Nucleus accumbens (tissue), 56 donors: ENCODE measurements around the gene MPPE1.
"Not testable (repeated sequence)": the region's sequence is repeated elsewhere in the genome, so short reads cannot be mapped to it uniquely, and the experiment has no call there.

Source experiments
- DNase-seq, 56 donors: peaks; one replicate each; lab custom pipeline; 2025; lab: John Stamatoyannopoulos, UW

MPPE1 gene

GRCh38 chr18:11859903-11860407 lies 48.2 kb downstream of the MPPE1 start:
- DNase-seq: no peak

GRCh38 chr18:11859282-11859830 lies 48.8 kb downstream of the MPPE1 start:
- DNase-seq: no peak

- peak in 33 of 56 donors; percentile 5 to 83 (median 39) for DNase-seq
These were observed 50.8 kb downstream of the MPPE1 start for GRCh38 chr18:11857177-11857887.

GRCh38 chr18:11854554-11854953 lies 53.6 kb downstream of the MPPE1 start:
- DNase-seq: not testable (repeated sequence)

GRCh38 chr18:11851806-11852337 lies 56.2 kb downstream of the MPPE1 start:
- DNase-seq: peak in 10 of 56 donors; percentile 4 to 38 (median 24)

- peak; percentile 60 to 98 (median 93) for DNase-seq
These were observed 56.8 kb downstream of the MPPE1 start, which contains the start of gene CHMP1B for GRCh38 chr18:11851146-11851805. TSS of gene CHMP1B (plus strand) at chr18:11851413. CDS start at chr18:11851512, 99 bp downstream.

GRCh38 chr18:11850821-11851145 lies 57.3 kb downstream of the MPPE1 start:
- no peak for DNase-seq

- DNase-seq: peak in 48 of 56 donors; percentile 6 to 73 (median 36)
These were observed 58.1 kb downstream of the MPPE1 start for GRCh38 chr18:11849841-11850634.

- DNase-seq: no peak
These were observed 58.8 kb downstream of the MPPE1 start for GRCh38 chr18:11849279-11849678.

GRCh38 chr18:11847811-11848210 lies 60.3 kb downstream of the MPPE1 start:
- DNase-seq: no peak

- DNase-seq: no peak
These were observed 62.5 kb downstream of the MPPE1 start for GRCh38 chr18:11845654-11846053.

- no peak for DNase-seq
These were observed 63.7 kb downstream of the MPPE1 start for GRCh38 chr18:11844436-11844835.

GRCh38 chr18:11842562-11842961 lies 65.6 kb downstream of the MPPE1 start:
- DNase-seq: no peak

- no peak for DNase-seq
These were observed 67.6 kb downstream of the MPPE1 start for GRCh38 chr18:11840493-11840892.

GRCh38 chr18:11839556-11839955 lies 68.6 kb downstream of the MPPE1 start:
- no peak for DNase-seq

- no peak for DNase-seq
These were observed 73.3 kb downstream of the MPPE1 start for GRCh38 chr18:11834772-11835171.
